Omental fat pad (tissue), 4 donors: ENCODE measurements around the gene RRP9. TPM values are rescaled to one million over a fixed set of nuclear protein-coding genes. Genes with fewer than 3 reads are reported as not detected.
"Not testable (repeated sequence)": the region's sequence is repeated elsewhere in the genome, so short reads cannot be mapped to it uniquely, and the experiment has no call there.

Source experiments
- ATAC-seq: fragments of 150-250 bp; one replicate; pipeline ENCODE4 v1.9.1; 2016; ENCODE audit warnings: mild to moderate bottlenecking, moderate library complexity; ENCODE audit not compliant: low FRiP score
- DNase-seq: peaks from one replicate; pipeline ENCODE4 v3.0.0-alpha.2; 2019; ENCODE audit warnings: low spot score
- total RNA-seq, 4 donors: library from RNA; depleted of rRNA; stranded (reverse); fragments of >200 nt; gene quantifications; one replicate each; pipeline ENCODE4 v1.1.0, GENCODE V29; 2016
- TF ChIP-seq, protein P1 (sequence below), 3 donors: fragments of 450-650 bp; IDR thresholded peaks; one replicate each; pipeline ENCODE4 v1.5.1; 2016 to 2017; ENCODE audit warnings: antibody characterized with exemption in 3 of 3, mild to moderate bottlenecking in 3 of 3, moderate library complexity in 2 of 3

Gene RRP9, protein sequence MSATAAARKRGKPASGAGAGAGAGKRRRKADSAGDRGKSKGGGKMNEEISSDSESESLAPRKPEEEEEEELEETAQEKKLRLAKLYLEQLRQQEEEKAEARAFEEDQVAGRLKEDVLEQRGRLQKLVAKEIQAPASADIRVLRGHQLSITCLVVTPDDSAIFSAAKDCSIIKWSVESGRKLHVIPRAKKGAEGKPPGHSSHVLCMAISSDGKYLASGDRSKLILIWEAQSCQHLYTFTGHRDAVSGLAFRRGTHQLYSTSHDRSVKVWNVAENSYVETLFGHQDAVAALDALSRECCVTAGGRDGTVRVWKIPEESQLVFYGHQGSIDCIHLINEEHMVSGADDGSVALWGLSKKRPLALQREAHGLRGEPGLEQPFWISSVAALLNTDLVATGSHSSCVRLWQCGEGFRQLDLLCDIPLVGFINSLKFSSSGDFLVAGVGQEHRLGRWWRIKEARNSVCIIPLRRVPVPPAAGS
- total RNA-seq = 10 to 100 TPM; 19.2 to 55.8 (median 21.3) TPM

DNA sequence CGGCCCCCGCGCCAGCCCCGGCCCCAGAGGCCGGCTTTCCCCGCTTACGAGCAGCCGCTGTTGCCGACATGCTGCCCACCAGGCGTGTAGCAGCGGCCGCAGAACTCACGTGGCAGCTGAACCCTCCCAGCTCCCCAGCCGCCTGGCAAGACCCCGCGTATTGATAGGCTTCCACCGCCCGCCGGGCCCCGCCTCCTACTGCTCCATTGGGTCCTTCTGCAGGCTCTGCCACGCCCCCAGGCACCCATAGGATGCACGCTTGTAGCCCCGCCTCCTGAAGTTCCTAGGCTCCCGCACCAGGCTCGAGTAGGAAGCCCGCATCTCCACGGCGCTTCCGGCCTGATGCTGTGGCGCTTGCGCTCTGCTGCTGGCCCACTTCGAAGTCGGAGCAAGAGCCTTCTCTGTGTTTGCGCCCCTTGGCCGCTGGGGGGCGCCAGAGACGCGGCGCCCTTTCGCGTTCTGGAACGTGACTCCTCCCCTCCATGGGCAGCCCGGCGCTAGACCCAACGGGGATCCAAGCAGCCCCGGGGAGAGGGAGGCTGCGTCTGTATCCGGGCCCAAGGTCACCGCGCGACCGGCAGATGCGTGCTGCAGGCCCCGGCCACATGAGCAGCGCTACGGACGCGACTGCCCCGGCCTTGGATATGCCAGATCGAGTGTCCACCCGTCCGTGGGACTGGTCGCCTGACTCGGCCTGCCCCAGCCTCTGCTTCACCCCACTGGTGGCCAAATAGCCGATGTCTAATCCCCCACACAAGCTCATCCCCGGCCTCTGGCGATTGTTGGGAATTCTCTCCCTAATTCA is at the start of gene RRP9, which contains the start of gene PARP3:
Gene RRP9, minus strand, starts transcription at position 107 of the 805 bp plus-strand sequence. Its CDS starts 37 bp downstream, at position 70.
Gene PARP3, plus strand, starts transcription at position 566 of the 805 bp plus-strand sequence. CDS start 993 bp downstream, outside the sequence.
- ATAC-seq (peak; percentile 95), DNase-seq (peak; percentile 98)
- TF ChIP-seq, protein P1, sequence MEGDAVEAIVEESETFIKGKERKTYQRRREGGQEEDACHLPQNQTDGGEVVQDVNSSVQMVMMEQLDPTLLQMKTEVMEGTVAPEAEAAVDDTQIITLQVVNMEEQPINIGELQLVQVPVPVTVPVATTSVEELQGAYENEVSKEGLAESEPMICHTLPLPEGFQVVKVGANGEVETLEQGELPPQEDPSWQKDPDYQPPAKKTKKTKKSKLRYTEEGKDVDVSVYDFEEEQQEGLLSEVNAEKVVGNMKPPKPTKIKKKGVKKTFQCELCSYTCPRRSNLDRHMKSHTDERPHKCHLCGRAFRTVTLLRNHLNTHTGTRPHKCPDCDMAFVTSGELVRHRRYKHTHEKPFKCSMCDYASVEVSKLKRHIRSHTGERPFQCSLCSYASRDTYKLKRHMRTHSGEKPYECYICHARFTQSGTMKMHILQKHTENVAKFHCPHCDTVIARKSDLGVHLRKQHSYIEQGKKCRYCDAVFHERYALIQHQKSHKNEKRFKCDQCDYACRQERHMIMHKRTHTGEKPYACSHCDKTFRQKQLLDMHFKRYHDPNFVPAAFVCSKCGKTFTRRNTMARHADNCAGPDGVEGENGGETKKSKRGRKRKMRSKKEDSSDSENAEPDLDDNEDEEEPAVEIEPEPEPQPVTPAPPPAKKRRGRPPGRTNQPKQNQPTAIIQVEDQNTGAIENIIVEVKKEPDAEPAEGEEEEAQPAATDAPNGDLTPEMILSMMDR (IDR thresholded peaks at IDR 0.05) = peak in 2 of 3 donors; percentile 93 to 99

DNA sequence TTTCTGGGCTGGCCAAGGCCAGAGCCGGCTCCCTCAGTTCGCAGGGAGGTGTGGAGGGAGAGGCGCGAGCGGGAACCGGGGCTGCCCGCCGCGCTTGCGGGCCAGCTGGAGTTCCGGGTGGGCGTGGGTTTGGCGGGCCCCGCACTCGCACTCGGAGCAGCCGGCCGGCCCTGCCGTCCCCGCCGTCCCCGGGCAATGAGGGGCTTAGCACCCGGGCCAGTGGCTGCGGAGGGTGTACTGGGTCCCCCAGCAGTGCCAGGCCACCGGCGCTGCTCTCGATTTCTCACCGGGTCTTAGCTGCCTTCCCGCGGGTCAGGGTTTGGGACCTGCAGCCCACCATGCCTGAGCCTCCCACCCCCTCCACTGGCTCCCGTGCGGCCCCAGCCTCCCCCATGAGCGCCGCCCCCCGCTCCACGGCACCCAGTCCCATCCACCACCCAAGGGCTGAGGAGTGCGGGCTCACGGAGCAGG is 48.8 kb upstream of the RRP9 start:
- not testable (repeated sequence) for DNase-seq, ATAC-seq

DNA sequence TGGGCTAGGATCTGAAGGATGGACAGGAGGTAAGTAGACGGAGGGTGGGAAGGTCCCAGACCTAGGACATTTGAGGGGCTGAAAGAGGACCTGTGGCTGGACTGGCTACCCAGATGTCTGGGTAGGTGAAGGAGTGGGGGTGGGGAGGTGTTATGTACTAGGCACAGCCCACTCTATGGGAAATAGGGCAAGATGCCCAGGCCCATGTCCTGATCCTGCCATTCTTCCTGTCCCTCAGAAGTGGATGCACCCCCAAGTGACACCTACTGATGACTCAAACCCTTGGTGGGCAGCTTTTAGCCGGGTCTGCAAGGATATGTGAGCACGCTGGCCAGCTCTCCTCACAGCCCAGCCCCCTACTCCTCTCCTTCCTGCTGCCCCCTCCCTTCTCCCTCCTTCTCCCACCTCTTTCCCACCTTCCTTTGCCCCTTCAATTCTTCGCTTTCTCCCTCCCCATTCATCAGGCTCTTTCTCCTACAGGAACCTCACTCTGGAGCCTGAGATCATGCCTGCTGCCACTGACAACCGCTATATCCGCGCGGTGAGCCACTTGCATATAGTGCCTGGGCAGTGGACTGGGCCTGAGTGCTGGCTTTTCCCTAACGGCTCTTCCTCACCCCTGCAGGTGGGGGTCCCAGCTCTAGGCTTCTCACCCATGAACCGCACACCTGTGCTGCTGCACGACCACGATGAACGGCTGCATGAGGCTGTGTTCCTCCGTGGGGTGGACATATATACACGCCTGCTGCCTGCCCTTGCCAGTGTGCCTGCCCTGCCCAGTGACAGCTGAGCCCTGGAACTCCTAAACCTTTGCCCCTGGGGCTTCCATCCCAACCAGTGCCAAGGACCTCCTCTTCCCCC is 46.8 kb upstream of the RRP9 start:
- DNase-seq (no peak), ATAC-seq (no peak)
- TF ChIP-seq, protein P1 (IDR thresholded peaks at IDR 0.05) = no peak

DNA sequence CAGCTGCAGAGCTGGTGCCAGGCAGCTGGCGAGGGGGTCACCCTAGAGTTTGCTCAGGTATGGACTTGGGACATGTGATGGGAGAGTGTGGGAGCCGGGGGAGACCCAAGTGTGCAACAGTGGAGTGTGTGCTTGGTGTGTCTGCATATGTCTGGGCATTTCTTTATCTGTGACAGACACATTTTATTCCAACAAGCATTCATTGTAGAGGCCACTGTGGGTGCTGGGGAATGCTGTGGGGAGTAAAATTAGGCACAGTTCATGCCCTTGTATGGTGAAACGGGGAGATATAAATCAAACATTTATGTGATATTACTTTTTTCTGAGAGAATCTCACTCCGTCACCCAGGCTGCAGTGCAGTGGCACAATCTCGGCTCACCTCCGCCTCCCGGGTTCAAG is 45.9 kb upstream of the RRP9 start:
- TF ChIP-seq, protein P1 (IDR thresholded peaks at IDR 0.05) = no peak
- no peak for ATAC-seq
- no peak for DNase-seq

DNA sequence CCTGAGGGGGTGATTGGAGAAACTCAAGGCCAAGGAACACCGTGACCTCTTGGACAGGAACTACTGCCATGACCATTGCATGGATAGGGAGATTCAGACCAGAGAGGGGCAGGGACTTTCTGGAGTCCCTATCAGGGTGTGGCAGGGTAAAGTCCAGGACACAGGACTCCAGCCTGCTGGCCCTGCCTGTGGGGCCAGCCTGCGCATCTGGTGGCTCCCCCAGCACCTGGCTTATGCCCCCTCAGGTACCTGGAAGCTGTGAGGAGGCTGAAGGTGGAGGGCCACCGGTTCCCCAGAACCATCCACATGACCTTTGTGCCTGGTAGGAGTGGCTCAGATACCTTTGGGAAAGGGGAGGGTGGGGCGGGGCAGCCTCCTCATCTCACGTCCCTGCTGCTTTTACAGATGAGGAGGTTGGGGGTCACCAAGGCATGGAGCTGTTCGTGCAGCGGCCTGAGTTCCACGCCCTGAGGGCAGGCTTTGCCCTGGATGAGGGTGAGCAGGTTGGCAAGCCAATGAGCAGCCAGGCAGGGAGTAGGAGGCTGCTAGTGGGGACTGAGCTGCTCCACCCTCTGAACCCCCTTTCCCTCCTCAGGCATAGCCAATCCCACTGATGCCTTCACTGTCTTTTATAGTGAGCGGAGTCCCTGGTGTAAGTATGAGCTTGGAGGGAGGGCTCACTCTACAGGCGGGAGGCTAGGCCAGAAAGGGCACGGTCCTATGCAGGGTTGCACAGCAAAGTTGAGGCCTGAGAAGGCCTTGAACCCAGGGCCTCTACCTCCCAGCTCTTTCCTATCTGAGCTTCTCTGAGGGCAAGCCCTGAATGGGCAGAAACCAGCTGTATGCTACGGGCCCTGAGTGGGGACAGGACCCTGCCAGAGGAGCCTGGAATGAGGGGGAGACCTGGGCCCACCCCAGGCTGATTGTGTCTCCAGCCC is 44.6 kb upstream of the RRP9 start:
- TF ChIP-seq, protein P1 (IDR thresholded peaks at IDR 0.05) = no peak
- DNase-seq (no peak), ATAC-seq (no peak)

DNA sequence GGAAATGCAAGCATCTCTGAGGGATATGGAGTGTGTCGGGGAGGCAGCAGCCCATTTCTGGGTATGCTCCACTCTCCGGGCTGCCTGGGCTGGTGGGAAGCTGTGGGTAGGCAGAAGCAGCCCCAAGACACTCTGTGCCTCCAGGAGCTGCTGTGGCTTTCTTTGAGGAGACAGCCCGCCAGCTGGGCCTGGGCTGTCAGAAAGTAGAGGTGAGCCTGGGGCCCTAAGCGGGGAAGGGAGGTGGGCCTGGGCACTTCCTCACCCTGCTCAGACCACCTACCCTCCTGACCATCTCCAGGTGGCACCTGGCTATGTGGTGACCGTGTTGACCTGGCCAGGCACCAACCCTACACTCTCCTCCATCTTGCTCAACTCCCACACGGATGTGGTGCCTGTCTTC is 43.4 kb upstream of the RRP9 start:
- TF ChIP-seq, protein P1 (IDR thresholded peaks at IDR 0.05) = no peak
- DNase-seq = no peak
- no peak for ATAC-seq
